GM12878 (cell line): ENCODE results near the gene KLHL22.

ENCODE experiments used
- CBFB ChIP-seq: IDR thresholded peaks from 2 replicates; pipeline ENCODE4 v1.6.1; 2016; ENCODE audit warnings: antibody characterized with exemption, low read depth
- CHD2 ChIP-seq: IDR thresholded peaks from 2 replicates; pipeline ENCODE4 v1.6.1; 2011; ENCODE audit warnings: low read depth, low read length, improper control_type of control experiment, borderline replicate concordance
- SUPT20H ChIP-seq: IDR thresholded peaks from 2 replicates; pipeline ENCODE4 v1.6.1; 2011; ENCODE audit warnings: low read depth, mild to moderate bottlenecking, low read length, moderate library complexity, borderline replicate concordance; ENCODE audit not compliant: control insufficient read depth
- TAF1 ChIP-seq: IDR thresholded peaks from 2 replicates; pipeline ENCODE4 v1.6.1; 2011; ENCODE audit warnings: mild to moderate bottlenecking, low read depth, low read length, borderline replicate concordance
- TARDBP ChIP-seq: IDR thresholded peaks from 2 replicates; pipeline ENCODE4 v1.6.1; 2016; ENCODE audit warnings: borderline replicate concordance
- ZNF384 ChIP-seq: IDR thresholded peaks from 2 replicates; pipeline ENCODE4 v1.6.1; 2012; ENCODE audit warnings: low read depth, mild to moderate bottlenecking, low read length, improper control_type of control experiment, borderline replicate concordance

DNA sequence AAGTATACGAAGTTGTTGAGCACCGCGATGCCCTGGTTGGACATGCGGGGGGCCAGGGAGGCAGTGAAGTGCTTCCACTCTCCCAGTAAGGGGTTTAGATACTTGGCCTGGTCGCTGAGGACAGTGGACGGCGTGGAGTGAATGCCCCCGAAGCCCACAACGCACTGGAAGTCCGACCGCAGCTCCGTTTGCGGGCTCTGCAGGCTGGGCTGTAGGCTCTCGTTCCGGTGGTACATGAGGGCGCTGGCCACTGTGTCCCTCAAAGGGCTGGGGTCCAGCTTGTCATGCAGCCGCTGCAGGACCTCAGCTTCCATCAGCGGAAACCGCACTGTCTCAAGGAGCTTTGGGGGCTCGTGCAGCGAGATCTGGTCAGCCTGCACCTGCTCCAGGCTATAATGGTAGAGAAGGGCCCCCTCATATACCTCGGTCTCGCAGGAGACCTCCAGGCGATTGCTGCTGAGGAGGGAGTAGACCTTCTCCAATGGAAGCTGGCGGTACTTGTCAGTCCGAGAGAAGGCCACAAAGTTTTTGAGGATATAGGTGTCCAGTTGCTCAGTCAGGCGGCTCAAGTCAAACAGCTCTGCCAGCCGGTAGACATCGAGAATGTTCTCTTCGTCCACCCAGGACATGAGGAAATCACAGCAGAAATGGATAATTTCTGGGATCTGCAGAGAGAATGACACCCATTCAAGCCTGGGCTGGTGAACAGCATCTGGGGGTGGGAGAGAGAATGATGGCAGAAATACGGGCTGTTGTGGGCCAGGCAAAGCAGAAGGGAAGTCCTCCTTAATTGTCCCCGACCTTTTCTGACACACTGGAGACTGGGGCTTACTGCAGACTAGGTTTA is 30.5 kb downstream of the KLHL22 start:
- TF ChIP-seq TAF1 (no peak), SUPT20H (no peak), CHD2 (no peak), ZNF384 (no peak), CBFB (no peak), TARDBP (no peak)
